ENCODE data around the gene MAEA. TPM values are rescaled to one million over a fixed set of nuclear protein-coding genes. Genes with fewer than 3 reads are reported as not detected.
"Not testable (repeated sequence)": the region's sequence is repeated elsewhere in the genome, so short reads cannot be mapped to it uniquely, and the experiment has no call there.

MAEA gene
- polyA plus RNA-seq, 3 donors, result 34.3 to 83.5 (median 37.7) TPM

DNA sequence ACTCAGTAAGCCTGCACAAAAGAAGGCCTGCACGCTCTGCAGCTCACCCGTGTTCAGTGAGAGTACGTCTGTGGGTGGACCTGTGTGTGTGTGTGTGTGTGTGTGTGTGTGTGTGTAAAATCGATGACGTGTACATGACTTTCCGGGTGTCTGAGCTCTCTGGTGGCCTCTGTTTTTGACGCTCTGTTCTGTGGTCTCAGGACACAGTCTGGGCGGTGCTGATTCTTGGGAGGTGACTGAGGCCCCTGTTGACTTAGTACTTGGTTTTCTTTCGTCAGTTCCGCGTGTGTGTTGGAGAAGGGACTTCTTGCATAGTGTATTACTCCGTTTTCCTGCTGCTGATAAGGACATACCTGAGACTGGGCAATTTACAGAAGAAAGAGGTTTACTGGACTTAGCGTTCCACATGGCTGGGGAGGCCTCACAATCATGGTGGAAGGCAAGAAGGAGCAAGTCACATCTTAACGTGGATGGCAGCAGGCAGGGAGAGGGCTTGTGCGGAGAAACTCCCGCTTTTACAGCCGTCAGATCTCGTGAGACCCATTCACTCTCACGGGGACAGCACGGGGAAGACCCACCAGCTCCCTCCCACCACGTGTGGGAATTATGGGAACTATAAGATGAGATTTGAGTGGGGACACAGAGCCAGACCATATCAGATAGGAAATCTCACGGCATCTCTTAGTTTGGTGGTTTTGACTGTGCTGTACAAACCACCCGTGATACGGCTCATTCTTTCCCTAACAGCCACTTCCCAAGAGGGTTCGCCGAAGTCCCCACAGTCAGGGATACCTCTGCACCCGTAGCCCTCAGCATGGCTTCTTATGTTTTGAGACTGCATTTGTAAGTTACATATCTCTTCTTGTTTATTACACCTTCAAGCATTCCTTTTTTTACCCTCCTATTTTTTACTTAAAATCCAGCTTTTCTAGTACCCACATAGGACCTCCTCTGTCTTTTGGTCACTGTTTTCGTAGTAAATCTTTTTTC is 81.8 kb downstream of the MAEA start:
- Histone ChIP-seq H3K9ac (ENCODE audit: insufficient read depth, low read length, poor library complexity, severe bottlenecking) (no peak overlapping the region), H3K27me3 (ENCODE audit: control insufficient read depth in 2 of 2, insufficient read depth in 2 of 2, low read length in 2 of 2) (no peaks in the 10 kb centered on the region), H3K27ac (ENCODE audit: low read depth in 1 of 2, low read length in 2 of 2) (no peak overlapping the region), H3K4me1 (ENCODE audit: control insufficient read depth in 1 of 2, insufficient read depth in 2 of 2, low read length in 2 of 2) (no peaks in the 10 kb centered on the region), H4K20me1 (ENCODE audit: insufficient read depth, low read length) (no peaks in the 10 kb centered on the region), H3K9me3 (replicated peaks in 1 of 2; ENCODE audit: control insufficient read depth in 1 of 2, insufficient read depth in 1 of 2, low read length in 2 of 2) (peaks cover 0 to 15% of the 10 kb centered on the region in 2 donors), H3K4me2 (replicated peaks; ENCODE audit: extremely low read depth, low read length, poor library complexity, severe bottlenecking) (no peak overlapping the region), H3K36me3 (replicated peaks in 1 of 2; ENCODE audit: control insufficient read depth in 1 of 2, insufficient read depth in 2 of 2, low read length in 2 of 2) (peaks cover 39 to 84% of the 10 kb centered on the region in 2 donors), H3K4me3 (replicated peaks in 1 of 3; ENCODE audit: low read depth in 2 of 3, low read length in 3 of 3) (no peak overlapping the region), H3K79me2 (ENCODE audit: insufficient read depth, low read length) (no peaks in the 10 kb centered on the region), H2AFZ (ENCODE audit: insufficient read depth, low read depth, low read length, poor library complexity, severe bottlenecking) (no peak overlapping the region)
- Mint-ChIP-seq H3K27ac (peak overlapping the region in 1 of 7 donors; percentile 25), H3K27me3 (ENCODE audit: low read depth in 3 of 3) (no peaks in the 10 kb centered on the region), H3K9me3 (peaks cover 0 to 18% (median 9%) of the 10 kb centered on the region in 7 donors), H3K4me3 (no peak overlapping the region), H3K36me3 (peaks cover 48 to 82% of the 10 kb centered on the region in 2 donors), H3K4me1 (no peaks in the 10 kb centered on the region)
- intact Hi-C loops (cut with micrococcal nuclease), result no loop called here
- TF ChIP-seq, protein P1, sequence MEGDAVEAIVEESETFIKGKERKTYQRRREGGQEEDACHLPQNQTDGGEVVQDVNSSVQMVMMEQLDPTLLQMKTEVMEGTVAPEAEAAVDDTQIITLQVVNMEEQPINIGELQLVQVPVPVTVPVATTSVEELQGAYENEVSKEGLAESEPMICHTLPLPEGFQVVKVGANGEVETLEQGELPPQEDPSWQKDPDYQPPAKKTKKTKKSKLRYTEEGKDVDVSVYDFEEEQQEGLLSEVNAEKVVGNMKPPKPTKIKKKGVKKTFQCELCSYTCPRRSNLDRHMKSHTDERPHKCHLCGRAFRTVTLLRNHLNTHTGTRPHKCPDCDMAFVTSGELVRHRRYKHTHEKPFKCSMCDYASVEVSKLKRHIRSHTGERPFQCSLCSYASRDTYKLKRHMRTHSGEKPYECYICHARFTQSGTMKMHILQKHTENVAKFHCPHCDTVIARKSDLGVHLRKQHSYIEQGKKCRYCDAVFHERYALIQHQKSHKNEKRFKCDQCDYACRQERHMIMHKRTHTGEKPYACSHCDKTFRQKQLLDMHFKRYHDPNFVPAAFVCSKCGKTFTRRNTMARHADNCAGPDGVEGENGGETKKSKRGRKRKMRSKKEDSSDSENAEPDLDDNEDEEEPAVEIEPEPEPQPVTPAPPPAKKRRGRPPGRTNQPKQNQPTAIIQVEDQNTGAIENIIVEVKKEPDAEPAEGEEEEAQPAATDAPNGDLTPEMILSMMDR (IDR thresholded peaks at IDR 0.05), result no peak
- WGBS (ENCODE audit: insufficient coverage), result 97% methylated on average over 16 of the region's 28 CpGs
- DNase-seq, result no peak

DNA sequence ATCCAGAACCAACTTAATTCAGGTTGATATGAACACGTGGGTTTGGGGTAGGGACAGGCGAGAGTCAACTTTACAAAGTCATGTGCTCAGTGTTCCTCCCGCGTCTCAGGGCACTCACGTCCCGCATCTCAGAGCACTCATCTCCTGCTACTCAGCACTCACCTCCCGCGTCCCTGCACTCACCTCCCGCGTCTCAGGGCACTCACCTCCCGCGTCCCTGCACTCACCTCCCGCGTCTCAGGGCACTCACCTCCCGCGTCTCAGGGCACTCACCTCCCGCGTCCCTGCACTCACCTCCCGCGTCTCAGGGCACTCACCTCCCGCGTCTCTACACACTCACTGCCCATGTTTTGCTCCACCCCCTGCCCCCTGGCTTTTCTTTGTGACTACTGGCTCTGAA is 82.9 kb downstream of the MAEA start:
- H3K4me1 Mint-ChIP-seq; H4K20me1 ChIP-seq (ENCODE audit: insufficient read depth, low read length); H3K27me3 Mint-ChIP-seq (ENCODE audit: low read depth in 3 of 3); H3K4me1 ChIP-seq (ENCODE audit: control insufficient read depth in 1 of 2, insufficient read depth in 2 of 2, low read length in 2 of 2); H3K4me3 Mint-ChIP-seq; H3K79me2 ChIP-seq (ENCODE audit: insufficient read depth, low read length); intact Hi-C loops (cut with micrococcal nuclease); H3K9ac ChIP-seq (ENCODE audit: insufficient read depth, low read length, poor library complexity, severe bottlenecking); H3K4me2 ChIP-seq (replicated peaks; ENCODE audit: extremely low read depth, low read length, poor library complexity, severe bottlenecking); H3K27me3 ChIP-seq (ENCODE audit: control insufficient read depth in 2 of 2, insufficient read depth in 2 of 2, low read length in 2 of 2); DNase-seq; H3K4me3 ChIP-seq (replicated peaks in 1 of 3; ENCODE audit: low read depth in 2 of 3, low read length in 3 of 3); H3K27ac ChIP-seq (ENCODE audit: low read depth in 1 of 2, low read length in 2 of 2); H2AFZ ChIP-seq (ENCODE audit: insufficient read depth, low read depth, low read length, poor library complexity, severe bottlenecking): not testable (repeated sequence)
- 100% methylated on average over 2 of the region's 22 CpGs for whole genome bisulfite sequencing (ENCODE audit: insufficient coverage)
- Mint-ChIP-seq H3K27ac (peak overlapping the region in 1 of 7 donors; percentile 71), H3K9me3 (peaks cover 0 to 18% (median 9%) of the 10 kb centered on the region in 7 donors), H3K36me3 (peaks cover 48 to 79% of the 10 kb centered on the region in 2 donors)
- Histone ChIP-seq H3K9me3 (replicated peaks in 1 of 2; ENCODE audit: control insufficient read depth in 1 of 2, insufficient read depth in 1 of 2, low read length in 2 of 2) (peaks cover 0 to 15% of the 10 kb centered on the region in 2 donors), H3K36me3 (replicated peaks in 1 of 2; ENCODE audit: control insufficient read depth in 1 of 2, insufficient read depth in 2 of 2, low read length in 2 of 2) (peaks cover 41 to 76% of the 10 kb centered on the region in 2 donors)
